ENCODE data around the gene WDR62. TPM values are rescaled to one million over a fixed set of nuclear protein-coding genes. Genes with fewer than 3 reads are reported as not detected.
A peak's percentile ranks its signal among the peaks of the same experiment; 100 is the strongest.

Gene WDR62
- total and polyA plus RNA-seq, 4 donors = 0.86 to 2.2 (median 1.7) TPM

GRCh38 chr19:36113425-36113824, 58.7 kb downstream of the WDR62 start:
- peaks cover 0 to 14% (median 0%) of the 10 kb centered on the region in 5 donors for H3K4me1 ChIP-seq (ENCODE audit: control insufficient read depth in 5 of 5, insufficient read depth in 5 of 5, low read length in 5 of 5)
- H3K27ac ChIP-seq (ENCODE audit: low read depth in 1 of 2, low read length in 1 of 2) = no peak overlapping the region
- peaks cover 0 to 19% (median 11%) of the 10 kb centered on the region in 4 donors for H3K36me3 ChIP-seq (ENCODE audit: control insufficient read depth in 4 of 4, insufficient read depth in 4 of 4, low read length in 4 of 4)
- no peaks in the 10 kb centered on the region for H3K9me3 ChIP-seq (ENCODE audit: control insufficient read depth in 4 of 4, insufficient read depth in 3 of 4, low read length in 3 of 4)
- ATAC-seq (ENCODE audit: insufficient read depth, low FRiP score) (no peak), DNase-seq (no peak)
- 91 to 93% methylated on average over 34 of the region's 34 CpGs for whole genome bisulfite sequencing, 2 donors
- no peaks in the 10 kb centered on the region for H3K27me3 ChIP-seq (ENCODE audit: control insufficient read depth in 3 of 3, insufficient read depth in 3 of 3, low read length in 2 of 3)
- no peak overlapping the region for H3K9ac ChIP-seq (ENCODE audit: insufficient read depth in 1 of 2, low read length in 2 of 2)
- no peak overlapping the region for H3K4me3 ChIP-seq
- TF ChIP-seq, protein P1, sequence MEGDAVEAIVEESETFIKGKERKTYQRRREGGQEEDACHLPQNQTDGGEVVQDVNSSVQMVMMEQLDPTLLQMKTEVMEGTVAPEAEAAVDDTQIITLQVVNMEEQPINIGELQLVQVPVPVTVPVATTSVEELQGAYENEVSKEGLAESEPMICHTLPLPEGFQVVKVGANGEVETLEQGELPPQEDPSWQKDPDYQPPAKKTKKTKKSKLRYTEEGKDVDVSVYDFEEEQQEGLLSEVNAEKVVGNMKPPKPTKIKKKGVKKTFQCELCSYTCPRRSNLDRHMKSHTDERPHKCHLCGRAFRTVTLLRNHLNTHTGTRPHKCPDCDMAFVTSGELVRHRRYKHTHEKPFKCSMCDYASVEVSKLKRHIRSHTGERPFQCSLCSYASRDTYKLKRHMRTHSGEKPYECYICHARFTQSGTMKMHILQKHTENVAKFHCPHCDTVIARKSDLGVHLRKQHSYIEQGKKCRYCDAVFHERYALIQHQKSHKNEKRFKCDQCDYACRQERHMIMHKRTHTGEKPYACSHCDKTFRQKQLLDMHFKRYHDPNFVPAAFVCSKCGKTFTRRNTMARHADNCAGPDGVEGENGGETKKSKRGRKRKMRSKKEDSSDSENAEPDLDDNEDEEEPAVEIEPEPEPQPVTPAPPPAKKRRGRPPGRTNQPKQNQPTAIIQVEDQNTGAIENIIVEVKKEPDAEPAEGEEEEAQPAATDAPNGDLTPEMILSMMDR (IDR thresholded peaks at IDR 0.05; ENCODE audit: control extremely low read depth, extremely low read depth) = no peak

GRCh38 chr19:36113894-36114720, 59.4 kb downstream of the WDR62 start:
- no peaks in the 10 kb centered on the region for H3K27me3 ChIP-seq (ENCODE audit: control insufficient read depth in 3 of 3, insufficient read depth in 3 of 3, low read length in 2 of 3)
- peak overlapping the region; percentile 79 to 85 for H3K9ac ChIP-seq (ENCODE audit: insufficient read depth in 1 of 2, low read length in 2 of 2)
- peak overlapping the region; percentile 85 to 86 for H3K27ac ChIP-seq (ENCODE audit: low read depth in 1 of 2, low read length in 1 of 2)
- 11 to 14% methylated on average over 47 to 48 of the region's 48 CpGs for WGBS, 2 donors
- TF ChIP-seq, protein P1 (IDR thresholded peaks at IDR 0.05; ENCODE audit: control extremely low read depth, extremely low read depth) = no peak
- H3K4me1 ChIP-seq (ENCODE audit: control insufficient read depth in 5 of 5, insufficient read depth in 5 of 5, low read length in 5 of 5) = peaks cover 0 to 14% (median 0%) of the 10 kb centered on the region in 5 donors
- peak; percentile 42 to 53 (median 53) for DNase-seq
- peak overlapping the region; percentile 90 for H3K4me3 ChIP-seq
- H3K36me3 ChIP-seq (ENCODE audit: control insufficient read depth in 4 of 4, insufficient read depth in 4 of 4, low read length in 4 of 4) = peaks cover 0 to 23% (median 13%) of the 10 kb centered on the region in 4 donors
- no peak for ATAC-seq (ENCODE audit: insufficient read depth, low FRiP score)
- no peaks in the 10 kb centered on the region for H3K9me3 ChIP-seq (ENCODE audit: control insufficient read depth in 4 of 4, insufficient read depth in 3 of 4, low read length in 3 of 4)

GRCh38 chr19:36114721-36115452, 60.2 kb downstream of the WDR62 start, which contains the start of gene POLR2I:
TSS of gene POLR2I (minus strand) at chr19:36114875. CDS start at chr19:36114856, 19 bp downstream.
- WGBS, 2 donors = 0% methylated on average over 59 to 60 of the region's 60 CpGs
- Histone ChIP-seq H3K27me3 (ENCODE audit: control insufficient read depth in 3 of 3, insufficient read depth in 3 of 3, low read length in 2 of 3) (no peaks in the 10 kb centered on the region), H3K9ac (ENCODE audit: insufficient read depth in 1 of 2, low read length in 2 of 2) (peak within 1 kb of the TSS; percentile 79 to 85), H3K9me3 (ENCODE audit: control insufficient read depth in 4 of 4, insufficient read depth in 3 of 4, low read length in 3 of 4) (no peaks in the 10 kb centered on the region), H3K27ac (ENCODE audit: low read depth in 1 of 2, low read length in 1 of 2) (peak within 1 kb of the TSS; percentile 85 to 86), H3K36me3 (ENCODE audit: control insufficient read depth in 4 of 4, insufficient read depth in 4 of 4, low read length in 4 of 4) (peaks cover 0 to 28% (median 15%) of the 10 kb centered on the region in 4 donors), H3K4me3 (peak within 1 kb of the TSS; percentile 90), H3K4me1 (ENCODE audit: control insufficient read depth in 5 of 5, insufficient read depth in 5 of 5, low read length in 5 of 5) (peaks cover 0 to 14% (median 0%) of the 10 kb centered on the region in 5 donors)
- peak; percentile 94 for ATAC-seq (ENCODE audit: insufficient read depth, low FRiP score)
- TF ChIP-seq, protein P1 (IDR thresholded peaks at IDR 0.05; ENCODE audit: control extremely low read depth, extremely low read depth) = no peak
- DNase-seq = peak; percentile 100
